ENCODE data around the gene CIROP. TPM values are rescaled to one million over a fixed set of nuclear protein-coding genes. Genes with fewer than 3 reads are reported as not detected.

CIROP gene
- total and polyA plus RNA-seq, 4 donors, result 0.18 TPM; not detected in 3

DNA sequence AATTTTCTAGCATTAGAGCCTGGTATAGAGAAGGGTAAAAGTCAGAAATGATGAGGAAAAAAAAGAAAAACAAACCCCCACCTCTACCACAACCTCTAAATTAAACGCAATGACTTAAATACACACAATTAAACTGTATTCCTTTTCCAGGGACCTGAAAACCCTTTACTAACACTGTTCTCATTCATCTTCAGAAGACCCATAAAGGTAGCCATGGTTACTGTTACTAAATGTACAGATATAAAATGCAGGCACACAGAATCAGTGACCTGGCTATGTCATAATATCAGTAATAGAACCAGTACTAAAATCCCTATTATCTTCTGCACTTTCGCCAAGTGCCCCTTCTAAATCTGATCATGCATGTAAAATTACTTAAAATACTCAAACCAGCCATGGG, 11.3 kb downstream of the CIROP start:
- intact Hi-C loops (cut with DNase I), result no loop called here
- H3K4me1 ChIP-seq (ENCODE audit: control insufficient read depth in 1 of 2, insufficient read depth in 2 of 2, low read length in 2 of 2), result peaks cover 0 to 11% of the 10 kb centered on the region in 2 donors
- WGBS, 2 donors, result 61 to 67% methylated on average over 2 of the region's 2 CpGs
- no peaks in the 10 kb centered on the region for H3K9me3 ChIP-seq (ENCODE audit: control insufficient read depth, low read length)
- H3K4me3 ChIP-seq (ENCODE audit: low read length in 2 of 2), result no peak overlapping the region
- H3K36me3 ChIP-seq (ENCODE audit: control insufficient read depth in 1 of 2, insufficient read depth in 2 of 2, low read length in 1 of 2), result no peaks in the 10 kb centered on the region
- H3K27ac ChIP-seq (ENCODE audit: low read depth in 1 of 2, low read length in 2 of 2), result no peak overlapping the region
- DNase-seq (no peak), ATAC-seq (ENCODE audit: low FRiP score) (no peak)
- no peaks in the 10 kb centered on the region for H3K27me3 ChIP-seq (ENCODE audit: control insufficient read depth in 1 of 2, insufficient read depth in 2 of 2, low read length in 1 of 2)

DNA sequence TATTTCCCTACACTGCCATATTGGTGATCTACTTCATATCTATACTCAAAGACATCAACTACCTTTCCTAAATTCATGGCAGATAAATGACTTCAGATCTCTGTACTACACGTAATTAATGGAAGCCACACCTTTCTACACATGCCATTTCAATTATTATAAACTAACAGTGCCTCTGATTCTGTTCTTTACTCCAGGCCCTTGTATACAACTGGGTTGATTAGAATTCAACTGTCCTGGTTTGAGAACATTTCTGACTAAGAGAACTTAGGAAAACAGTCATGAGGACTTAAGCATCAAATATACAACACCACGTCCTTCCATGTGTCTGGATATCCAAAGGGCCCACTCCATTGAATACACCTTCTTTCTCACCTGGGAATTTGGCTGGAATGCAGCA, 11.7 kb downstream of the CIROP start:
- WGBS, 2 donors, result 65 to 67% methylated on average over 2 of the region's 2 CpGs
- intact Hi-C loops (cut with DNase I), result no loop called here

DNA sequence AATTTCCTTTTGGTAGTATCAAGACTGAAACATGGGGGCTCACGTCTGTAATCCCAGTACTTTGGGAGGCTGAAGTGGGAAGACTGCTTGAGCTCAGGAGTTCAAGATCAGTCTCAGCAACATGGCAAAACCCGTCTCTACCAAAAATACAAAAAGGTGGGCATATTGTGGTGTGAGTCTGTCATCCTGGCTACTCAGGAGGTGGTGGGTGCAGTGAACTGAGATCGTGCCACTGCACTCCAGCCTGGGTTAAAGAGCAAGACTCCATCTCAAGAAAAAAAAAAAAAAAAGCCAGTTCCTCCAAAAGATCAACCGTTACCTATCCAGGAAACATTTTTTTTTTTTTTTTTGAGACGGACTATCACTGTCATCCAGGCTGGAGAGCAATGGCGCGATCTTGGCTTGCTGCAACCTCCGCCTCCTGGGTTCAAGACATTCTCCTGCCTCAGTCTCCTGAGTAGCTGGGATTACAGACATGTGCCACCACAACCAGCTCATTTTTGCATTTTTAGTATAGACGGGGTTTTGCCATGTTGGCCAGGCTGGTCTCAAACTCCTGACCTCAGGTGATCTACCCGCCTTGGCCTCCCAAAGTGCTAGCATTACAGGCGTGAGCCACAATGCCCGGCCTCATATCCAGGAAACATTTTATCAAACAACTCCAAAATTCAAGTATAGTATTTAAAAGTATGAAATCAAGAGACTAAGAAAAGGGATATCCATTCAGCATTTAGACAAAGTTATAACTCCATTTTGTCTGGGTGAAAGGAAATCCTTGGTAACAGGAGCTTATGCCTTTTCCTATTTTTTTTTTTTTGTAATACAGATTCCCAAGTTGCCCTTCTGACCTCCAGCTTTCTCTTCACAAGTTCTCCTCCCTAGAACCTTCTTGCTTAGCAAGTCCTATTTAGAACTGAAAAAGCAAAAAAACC, 13.2 kb downstream of the CIROP start:
- H3K4me3 ChIP-seq (ENCODE audit: low read length in 2 of 2), result no peak overlapping the region
- no peak overlapping the region for H3K27ac ChIP-seq (ENCODE audit: low read depth in 1 of 2, low read length in 2 of 2)
- peak in 1 of 2 donors; percentile 20 for DNase-seq
- intact Hi-C loops (cut with DNase I), result no loop called here
- H3K9me3 ChIP-seq (ENCODE audit: control insufficient read depth, low read length), result no peaks in the 10 kb centered on the region
- no peaks in the 10 kb centered on the region for H3K27me3 ChIP-seq (ENCODE audit: control insufficient read depth in 1 of 2, insufficient read depth in 2 of 2, low read length in 1 of 2)
- no peaks in the 10 kb centered on the region for H3K36me3 ChIP-seq (ENCODE audit: control insufficient read depth in 1 of 2, insufficient read depth in 2 of 2, low read length in 1 of 2)
- 79 to 80% methylated on average over 12 of the region's 12 CpGs for WGBS, 2 donors
- H3K4me1 ChIP-seq (ENCODE audit: control insufficient read depth in 1 of 2, insufficient read depth in 2 of 2, low read length in 2 of 2), result peaks cover 0 to 6% of the 10 kb centered on the region in 2 donors
- ATAC-seq (ENCODE audit: low FRiP score), result no peak

More for the DNA sequence above, 11.7 kb downstream of the CIROP start:
- Histone ChIP-seq H3K27me3 (ENCODE audit: control insufficient read depth in 1 of 2, insufficient read depth in 2 of 2, low read length in 1 of 2) (no peaks in the 10 kb centered on the region), H3K4me1 (ENCODE audit: control insufficient read depth in 1 of 2, insufficient read depth in 2 of 2, low read length in 2 of 2) (peaks cover 0 to 11% of the 10 kb centered on the region in 2 donors), H3K4me3 (ENCODE audit: low read length in 2 of 2) (no peak overlapping the region), H3K27ac (ENCODE audit: low read depth in 1 of 2, low read length in 2 of 2) (no peak overlapping the region), H3K36me3 (ENCODE audit: control insufficient read depth in 1 of 2, insufficient read depth in 2 of 2, low read length in 1 of 2) (no peaks in the 10 kb centered on the region), H3K9me3 (ENCODE audit: control insufficient read depth, low read length) (no peaks in the 10 kb centered on the region)
- ATAC-seq (ENCODE audit: low FRiP score), result no peak
- DNase-seq, result no peak

DNA sequence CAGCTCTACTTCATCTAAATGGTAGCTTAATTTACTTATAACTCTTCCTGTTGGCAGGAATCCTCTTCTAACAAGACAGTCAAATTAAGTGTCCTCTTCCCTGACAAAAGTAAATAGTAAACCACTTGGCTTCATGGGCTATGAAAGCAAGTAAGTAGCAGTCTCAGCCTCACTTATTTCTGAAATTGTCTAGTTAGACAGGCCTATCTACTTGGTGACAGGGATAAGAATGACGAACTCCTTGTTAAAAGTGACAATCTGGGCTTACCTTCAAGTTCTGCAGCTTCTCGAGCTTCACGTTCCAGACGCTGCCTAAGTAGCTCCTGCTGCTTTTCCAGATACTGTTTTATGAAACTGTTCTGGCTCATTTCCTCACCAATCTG, 14.5 kb downstream of the CIROP start:
- intact Hi-C loops (cut with DNase I), result no loop called here
- no peak overlapping the region for H3K4me3 ChIP-seq (ENCODE audit: low read length in 2 of 2)
- no peaks in the 10 kb centered on the region for H3K36me3 ChIP-seq (ENCODE audit: control insufficient read depth in 1 of 2, insufficient read depth in 2 of 2, low read length in 1 of 2)
- 63 to 65% methylated on average over 4 of the region's 4 CpGs for WGBS, 2 donors
- no peaks in the 10 kb centered on the region for H3K27me3 ChIP-seq (ENCODE audit: control insufficient read depth in 1 of 2, insufficient read depth in 2 of 2, low read length in 1 of 2)
- peaks cover 0 to 5% of the 10 kb centered on the region in 2 donors for H3K4me1 ChIP-seq (ENCODE audit: control insufficient read depth in 1 of 2, insufficient read depth in 2 of 2, low read length in 2 of 2)
- DNase-seq (no peak), ATAC-seq (ENCODE audit: low FRiP score) (no peak)
- H3K9me3 ChIP-seq (ENCODE audit: control insufficient read depth, low read length), result no peaks in the 10 kb centered on the region
- H3K27ac ChIP-seq (ENCODE audit: low read depth in 1 of 2, low read length in 2 of 2), result no peak overlapping the region

DNA sequence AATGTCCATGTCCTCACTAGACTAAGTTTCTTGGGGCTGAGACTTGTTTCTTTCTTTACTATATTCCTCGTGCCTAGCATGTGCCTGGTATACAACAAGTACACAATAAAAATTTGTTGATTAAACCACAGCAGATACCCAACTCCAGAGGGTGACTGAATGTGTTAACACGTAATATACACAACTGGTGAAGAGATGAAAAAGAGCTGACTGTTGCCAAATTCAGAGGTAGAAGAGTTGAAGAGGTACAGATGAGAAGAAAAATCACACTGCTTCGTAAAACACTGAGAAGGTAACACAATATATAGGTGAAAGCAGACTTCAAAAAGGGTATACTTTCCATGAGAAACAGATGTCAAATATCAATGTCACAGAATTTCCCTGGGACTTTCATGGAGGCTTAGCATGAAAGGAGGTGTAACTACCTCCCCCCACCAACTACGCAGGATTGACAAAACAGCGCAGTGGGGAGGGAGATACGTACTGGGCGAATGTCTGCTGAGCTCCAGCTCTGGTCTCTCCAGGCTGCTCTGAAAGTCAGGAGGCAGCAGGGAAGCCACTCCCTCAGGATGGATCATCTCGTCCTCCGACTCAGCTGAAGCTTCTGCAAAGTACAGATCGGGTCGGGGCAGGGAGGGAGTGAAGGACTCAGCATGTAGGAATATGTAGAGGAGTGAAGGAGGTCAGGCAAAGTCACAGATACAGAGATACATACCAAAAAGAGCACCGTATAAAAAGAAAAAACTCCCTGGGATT, 15.1 kb downstream of the CIROP start:
- no peaks in the 10 kb centered on the region for H3K27me3 ChIP-seq (ENCODE audit: control insufficient read depth in 1 of 2, insufficient read depth in 2 of 2, low read length in 1 of 2)
- no peak for ATAC-seq (ENCODE audit: low FRiP score)
- no peak overlapping the region for H3K4me3 ChIP-seq (ENCODE audit: low read length in 2 of 2)
- H3K9me3 ChIP-seq (ENCODE audit: control insufficient read depth, low read length), result no peaks in the 10 kb centered on the region
- 86 to 88% methylated on average over 12 of the region's 12 CpGs for WGBS, 2 donors
- H3K36me3 ChIP-seq (ENCODE audit: control insufficient read depth in 1 of 2, insufficient read depth in 2 of 2, low read length in 1 of 2), result no peaks in the 10 kb centered on the region
- no peak overlapping the region for H3K27ac ChIP-seq (ENCODE audit: low read depth in 1 of 2, low read length in 2 of 2)
- H3K4me1 ChIP-seq (ENCODE audit: control insufficient read depth in 1 of 2, insufficient read depth in 2 of 2, low read length in 2 of 2), result peaks cover 0 to 5% of the 10 kb centered on the region in 2 donors
- intact Hi-C loops (cut with DNase I), result no loop called here
- peak in 1 of 2 donors; percentile 36 for DNase-seq

DNA sequence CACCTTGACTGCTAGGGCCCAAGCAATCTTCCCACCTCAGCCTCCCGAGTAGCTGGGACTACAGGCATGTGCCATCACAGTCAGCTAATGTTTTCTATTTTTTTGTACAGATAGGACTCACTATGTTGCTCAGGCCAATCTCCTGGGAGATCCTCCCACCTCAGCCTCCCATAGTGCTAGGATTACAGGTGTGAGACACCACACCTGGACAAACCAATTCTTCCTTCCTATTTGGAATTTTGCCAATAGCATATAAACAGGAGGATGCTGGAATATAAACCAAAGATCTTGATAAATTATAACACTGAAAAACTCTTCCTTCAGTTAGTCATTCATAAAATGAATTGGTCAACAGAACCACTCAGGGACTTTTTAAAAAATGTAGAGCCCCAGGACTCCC, 18.2 kb downstream of the CIROP start:
- no peaks in the 10 kb centered on the region for H3K9me3 ChIP-seq (ENCODE audit: control insufficient read depth, low read length)
- no peak overlapping the region for H3K27ac ChIP-seq (ENCODE audit: low read depth in 1 of 2, low read length in 2 of 2)
- ATAC-seq (ENCODE audit: low FRiP score) (no peak), DNase-seq (no peak)
- peaks cover 0 to under 1% of the 10 kb centered on the region in 2 donors for H3K36me3 ChIP-seq (ENCODE audit: control insufficient read depth in 1 of 2, insufficient read depth in 2 of 2, low read length in 1 of 2)
- WGBS, 2 donors, result 81 to 90% methylated on average over 1 of the region's 1 CpG
- no peaks in the 10 kb centered on the region for H3K4me1 ChIP-seq (ENCODE audit: control insufficient read depth in 1 of 2, insufficient read depth in 2 of 2, low read length in 2 of 2)
- H3K27me3 ChIP-seq (ENCODE audit: control insufficient read depth in 1 of 2, insufficient read depth in 2 of 2, low read length in 1 of 2), result no peaks in the 10 kb centered on the region
- intact Hi-C loops (cut with DNase I), result no loop called here
- no peak overlapping the region for H3K4me3 ChIP-seq (ENCODE audit: low read length in 2 of 2)

DNA sequence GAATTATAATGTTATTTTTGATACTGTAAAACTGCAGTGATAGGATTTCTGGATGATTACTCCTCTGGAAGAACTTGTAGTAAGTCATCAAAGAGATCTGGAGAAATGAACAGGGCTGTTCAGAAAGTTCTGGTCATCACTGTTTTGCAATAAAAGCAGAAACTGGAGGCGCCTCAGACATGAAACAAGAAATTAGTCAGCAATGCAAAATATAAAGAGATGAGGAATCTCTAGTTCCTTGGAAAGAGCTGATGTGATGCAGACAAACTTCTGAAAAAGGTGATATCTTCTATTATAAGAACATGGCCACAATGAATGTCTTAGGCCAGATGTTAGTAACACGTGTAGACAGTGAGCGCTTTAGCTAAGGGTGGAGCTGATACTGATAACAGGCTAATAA, 19.3 kb downstream of the CIROP start:
- DNase-seq (no peak), ATAC-seq (ENCODE audit: low FRiP score) (no peak)
- Histone ChIP-seq H3K36me3 (ENCODE audit: control insufficient read depth in 1 of 2, insufficient read depth in 2 of 2, low read length in 1 of 2) (peaks cover 2 to 5% of the 10 kb centered on the region in 2 donors), H3K4me3 (ENCODE audit: low read length in 2 of 2) (no peak overlapping the region), H3K4me1 (ENCODE audit: control insufficient read depth in 1 of 2, insufficient read depth in 2 of 2, low read length in 2 of 2) (no peaks in the 10 kb centered on the region), H3K27me3 (ENCODE audit: control insufficient read depth in 1 of 2, insufficient read depth in 2 of 2, low read length in 1 of 2) (no peaks in the 10 kb centered on the region), H3K9me3 (ENCODE audit: control insufficient read depth, low read length) (no peaks in the 10 kb centered on the region), H3K27ac (ENCODE audit: low read depth in 1 of 2, low read length in 2 of 2) (no peak overlapping the region)
- intact Hi-C loops (cut with DNase I), result no loop called here
- WGBS, 2 donors, result 76 to 81% methylated on average over 3 of the region's 3 CpGs

DNA sequence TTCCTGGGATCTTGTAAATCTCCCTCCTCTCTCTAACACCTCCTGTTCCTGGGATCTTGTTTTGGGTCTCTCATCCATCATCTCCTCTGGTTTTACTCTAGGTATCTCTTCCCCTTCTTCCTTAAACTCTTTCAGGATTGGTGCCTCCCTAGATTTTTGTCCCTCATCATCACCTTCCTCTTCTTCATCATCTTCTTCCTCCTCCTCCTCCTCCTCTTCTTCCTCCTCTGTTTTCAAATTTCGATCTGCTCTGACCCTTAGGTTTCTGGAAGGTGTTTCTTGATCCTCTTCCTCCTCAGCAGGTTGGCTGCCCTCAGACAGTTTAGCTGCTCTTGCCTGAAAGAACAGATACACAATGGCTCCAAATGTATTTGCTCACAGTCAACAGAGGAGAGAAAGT, 24.3 kb downstream of the CIROP start:
- Histone ChIP-seq H3K4me3 (ENCODE audit: low read length in 2 of 2) (no peak overlapping the region), H3K9me3 (ENCODE audit: control insufficient read depth, low read length) (no peaks in the 10 kb centered on the region), H3K4me1 (ENCODE audit: control insufficient read depth in 1 of 2, insufficient read depth in 2 of 2, low read length in 2 of 2) (no peaks in the 10 kb centered on the region), H3K36me3 (ENCODE audit: control insufficient read depth in 1 of 2, insufficient read depth in 2 of 2, low read length in 1 of 2) (peaks cover 19 to 27% of the 10 kb centered on the region in 2 donors), H3K27ac (ENCODE audit: low read depth in 1 of 2, low read length in 2 of 2) (no peak overlapping the region), H3K27me3 (ENCODE audit: control insufficient read depth in 1 of 2, insufficient read depth in 2 of 2, low read length in 1 of 2) (no peaks in the 10 kb centered on the region)
- WGBS, 2 donors, result 89 to 100% methylated on average over 1 of the region's 1 CpG
- ATAC-seq (ENCODE audit: low FRiP score) (no peak), DNase-seq (no peak)
- intact Hi-C loops (cut with DNase I), result no loop called here

Data from aorta (tissue), 5 donors.